HG02870 (cell line): ENCODE measurements around the gene SPHK1.

Experiments used
- ATAC-seq: cut with Tn5 transposase; IDR thresholded peaks from one replicate; pipeline ENCODE4 v1.9.1; 2021; ENCODE audit warnings: mild to moderate bottlenecking, moderate library complexity; ENCODE audit not compliant: unreplicated experiment

SPHK1 gene

DNA sequence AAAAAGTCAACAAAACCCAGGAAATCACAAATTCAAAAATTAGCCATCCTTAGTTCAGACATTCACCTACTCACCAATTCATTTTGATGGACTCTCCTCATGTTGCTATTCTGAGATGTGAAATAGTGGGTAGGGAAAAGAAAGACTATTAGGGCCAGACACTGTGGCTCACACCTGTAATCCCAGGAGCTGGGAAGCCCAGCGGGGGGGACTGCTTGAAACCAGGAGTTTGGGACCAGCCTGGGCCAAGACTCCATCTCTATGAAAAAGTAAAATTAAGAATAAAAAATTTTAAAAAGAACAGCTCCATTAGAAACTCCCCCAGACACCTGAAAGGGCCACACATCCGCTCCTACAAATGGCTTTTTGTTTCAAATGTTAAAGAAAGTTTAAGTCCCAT, 47.1 kb downstream of the SPHK1 start:
- ATAC-seq = no peak

DNA sequence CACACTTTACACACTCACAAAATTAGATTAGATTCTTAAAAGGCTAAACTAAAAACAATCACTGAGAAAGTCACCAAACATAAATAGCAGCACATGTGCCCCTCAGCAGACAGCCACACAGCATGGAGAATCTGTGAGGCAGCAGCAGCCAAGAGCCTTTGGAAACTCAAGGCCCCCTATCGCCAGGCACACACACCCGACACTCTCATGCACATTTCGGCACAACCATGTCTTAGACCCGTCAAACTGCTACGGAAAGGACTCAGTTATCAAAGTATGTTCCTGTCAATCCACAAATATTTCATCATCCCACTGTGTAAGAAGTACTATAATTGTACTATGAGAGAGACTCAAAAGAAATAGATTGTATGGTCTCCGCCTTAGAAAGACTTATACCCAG, 47.6 kb downstream of the SPHK1 start:
- ATAC-seq = no peak

DNA sequence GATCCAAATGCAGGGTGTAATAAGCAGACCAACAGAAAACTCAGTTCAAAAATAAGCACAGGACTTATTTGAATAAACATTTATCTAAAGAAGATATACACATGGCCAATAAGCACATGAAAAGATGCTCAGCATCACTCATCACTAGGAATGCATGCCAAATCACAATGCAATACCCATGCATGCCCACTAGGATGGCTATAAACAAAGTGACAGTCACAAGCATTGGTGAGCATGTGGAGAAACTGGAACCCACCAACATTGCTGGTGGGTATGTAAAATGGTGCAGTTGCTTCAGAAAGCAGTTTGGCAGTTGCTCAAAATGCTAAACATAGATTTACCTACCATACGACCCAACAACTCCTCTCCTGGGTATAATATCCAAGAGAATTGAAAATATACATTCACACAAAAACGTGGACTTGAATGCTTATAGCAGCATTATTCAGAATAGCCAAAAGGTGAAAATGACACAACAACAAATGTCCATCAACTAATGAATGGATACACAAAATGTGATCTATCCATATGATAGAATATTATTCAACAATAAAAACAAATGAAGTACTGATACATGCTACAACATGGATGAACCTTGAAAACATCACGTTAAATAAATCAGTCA, 48.4 kb downstream of the SPHK1 start:
- ATAC-seq = no peak

DNA sequence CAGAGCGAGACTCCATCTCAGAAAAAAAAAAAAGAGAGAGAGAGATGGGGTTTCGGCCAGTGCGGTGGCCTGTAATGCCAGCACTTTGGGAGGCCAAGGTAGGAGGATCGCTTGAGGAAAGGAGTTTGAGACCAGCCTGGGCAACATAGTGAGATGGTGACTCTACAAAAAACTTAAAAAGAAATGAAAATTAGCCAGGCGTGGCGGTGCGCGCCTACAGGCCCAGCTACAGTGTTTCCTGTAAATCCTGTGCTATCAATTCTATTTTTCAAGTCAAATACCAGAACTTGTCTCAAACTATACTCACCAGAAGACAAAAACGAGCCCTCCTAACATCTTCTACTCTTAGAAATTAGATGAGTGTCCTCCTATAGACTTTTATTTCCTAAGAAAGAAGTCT, 49.3 kb downstream of the SPHK1 start:
- no peak for ATAC-seq

DNA sequence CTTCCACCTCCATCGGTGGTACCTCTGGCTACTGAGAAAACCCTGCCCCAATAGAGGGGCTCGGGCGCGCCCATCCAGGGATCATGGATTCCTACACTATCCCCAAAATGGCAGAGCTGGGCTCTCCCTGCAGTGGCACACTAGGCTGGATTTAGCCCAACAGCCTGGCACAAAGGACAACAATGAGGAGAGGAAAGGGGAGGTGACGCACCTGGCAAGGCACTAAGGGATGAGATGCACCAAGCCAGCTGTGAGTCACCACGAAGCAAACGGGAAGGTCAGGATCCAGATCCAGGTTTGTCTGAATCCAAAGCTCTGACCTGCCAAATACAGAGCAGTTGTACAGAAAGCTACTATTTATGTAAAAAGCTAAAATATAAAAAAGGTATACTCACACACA, 50.5 kb downstream of the SPHK1 start:
- ATAC-seq = no peak

DNA sequence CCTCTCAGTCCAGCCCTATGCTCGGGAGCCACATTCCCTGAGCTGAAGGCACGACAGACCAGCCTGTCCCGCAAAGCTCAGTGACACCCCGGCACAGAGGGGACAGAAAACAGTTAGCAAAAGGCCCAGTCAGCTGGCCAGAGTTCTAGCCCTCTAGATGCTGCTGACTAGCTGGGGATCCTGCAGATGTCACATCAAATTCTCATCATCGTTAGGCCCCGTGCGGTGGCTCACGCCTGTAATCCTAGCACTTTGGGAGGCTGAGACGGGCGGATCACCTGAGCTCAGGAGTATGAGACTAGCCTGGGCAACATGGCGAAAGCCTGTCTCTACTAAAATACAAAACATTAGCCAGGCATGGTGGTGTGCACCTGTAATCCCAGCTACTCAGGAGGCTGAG, 51.3 kb downstream of the SPHK1 start:
- no peak for ATAC-seq
